Nucleus accumbens (tissue), 56 donors: ENCODE results near the gene NR1D1.
"Not testable (repeated sequence)": the region's sequence is repeated elsewhere in the genome, so short reads cannot be mapped to it uniquely, and the experiment has no call there.

Source experiments
- DNase-seq, 56 donors: peaks; one replicate each; lab custom pipeline; 2025; lab: John Stamatoyannopoulos, UW

The NR1D1 gene

GRCh38 chr17:40100419-40100668 lies at the start of gene NR1D1:
Gene NR1D1 (minus strand): TSS chr17:40100589. CDS start chr17:40100094, 495 bp downstream.
- DNase-seq = no peak

- no peak for DNase-seq
Measured at GRCh38 chr17:40148527-40148926, 48.1 kb upstream of the NR1D1 start.

GRCh38 chr17:40145476-40145875 lies 45.1 kb upstream of the NR1D1 start:
- no peak for DNase-seq

- not testable (repeated sequence) for DNase-seq
Measured at GRCh38 chr17:40143166-40143565, 42.8 kb upstream of the NR1D1 start.

GRCh38 chr17:40139566-40140058 lies 39.2 kb upstream of the NR1D1 start:
- DNase-seq = peak in 12 of 56 donors; percentile 16 to 57 (median 42)

GRCh38 chr17:40135817-40136216 lies 35.4 kb upstream of the NR1D1 start:
- no peak for DNase-seq

- no peak for DNase-seq
Measured at GRCh38 chr17:40134184-40134583, 33.8 kb upstream of the NR1D1 start.

- peak in 1 of 56 donors; percentile 4 for DNase-seq
Measured at GRCh38 chr17:40130352-40131042, 30.1 kb upstream of the NR1D1 start.

GRCh38 chr17:40129498-40129897 lies 29.1 kb upstream of the NR1D1 start:
- DNase-seq = no peak

- DNase-seq = peak in 8 of 56 donors; percentile 10 to 33 (median 24)
Measured at GRCh38 chr17:40124279-40125141, 24.1 kb upstream of the NR1D1 start.

GRCh38 chr17:40123811-40124114 lies 23.4 kb upstream of the NR1D1 start:
- no peak for DNase-seq

GRCh38 chr17:40122999-40123810 lies 22.8 kb upstream of the NR1D1 start:
- peak in 34 of 56 donors; percentile 7 to 65 (median 45) for DNase-seq

- peak in 20 of 56 donors; percentile 13 to 83 (median 57) for DNase-seq
Measured at GRCh38 chr17:40122136-40122998, 22.0 kb upstream of the NR1D1 start.

- peak in 53 of 56 donors; percentile 52 to 94 (median 81) for DNase-seq
Measured at GRCh38 chr17:40121181-40122135, 21.1 kb upstream of the NR1D1 start, which contains the start of gene MSL1. Gene MSL1 (plus strand): TSS chr17:40121971. CDS start chr17:40122613, 642 bp downstream.

- no peak for DNase-seq
Measured at GRCh38 chr17:40115101-40115436, 14.7 kb upstream of the NR1D1 start.

- no peak for DNase-seq
Measured at GRCh38 chr17:40113907-40114245, 13.5 kb upstream of the NR1D1 start.

- peak; percentile 61 to 98 (median 91) for DNase-seq
Measured at GRCh38 chr17:40113110-40113906, 12.9 kb upstream of the NR1D1 start.

GRCh38 chr17:40112718-40113109 lies 12.3 kb upstream of the NR1D1 start:
- peak in 1 of 56 donors; percentile 46 for DNase-seq
